HepG2 (cell line): ENCODE results near the gene MIEF1. TPM values are rescaled to one million over a fixed set of nuclear protein-coding genes. Genes with fewer than 3 reads are reported as not detected.
A peak's percentile ranks its signal among the peaks of the same experiment; 100 is the strongest.

Experiments used
- AGO2 ChIP-seq: fragments of 200-400 bp; formaldehyde crosslinking; optimal IDR thresholded peaks from 2 replicates; pipeline ENCODE3; 2017; ENCODE audit warnings: mild to moderate bottlenecking, low read depth, low read length, moderate library complexity
- BRCA1 ChIP-seq: sonication (generic); formaldehyde crosslinking; IDR thresholded peaks from 2 replicates; pipeline ENCODE4 v1.4.0; 2020; ENCODE audit warnings: missing genetic modification reagents
- GATA4 ChIP-seq: sonication (generic); IDR thresholded peaks from 2 replicates; pipeline ENCODE4 v1.6.1; 2016; ENCODE audit warnings: antibody characterized with exemption, low read depth, borderline replicate concordance
- HCFC1 ChIP-seq: fragments of 150-350 bp; IDR thresholded peaks from 2 replicates; pipeline ENCODE4 v1.6.1; 2014; ENCODE audit warnings: low read depth, low read length
- HNRNPH1 ChIP-seq: fragments of 200-400 bp; formaldehyde crosslinking; optimal IDR thresholded peaks from 2 replicates; pipeline ENCODE3; 2017; ENCODE audit warnings: mild to moderate bottlenecking, low read depth, low read length
- KLF6 ChIP-seq: IDR thresholded peaks from 2 replicates; pipeline ENCODE4 v1.8.0; 2016; ENCODE audit warnings: missing biosample characterization, missing genetic modification reagents
- NFYB ChIP-seq: sonication (generic); formaldehyde crosslinking; IDR thresholded peaks from 2 replicates; pipeline ENCODE4 v1.4.0; 2020; ENCODE audit warnings: missing genetic modification reagents
- NFYC ChIP-seq: IDR thresholded peaks from 2 replicates; pipeline ENCODE4 v1.6.1; 2016; ENCODE audit warnings: missing genetic modification reagents, missing compliant biosample characterization
- PAX8 ChIP-seq: sonication (generic); formaldehyde crosslinking; IDR thresholded peaks from 2 replicates; pipeline ENCODE4 v1.8.0; 2022; ENCODE audit warnings: mild to moderate bottlenecking, missing genetic modification reagents, borderline replicate concordance
- PHF8 ChIP-seq: sonication (generic); formaldehyde crosslinking; IDR thresholded peaks from 2 replicates; pipeline ENCODE4 v1.5.0; 2020; ENCODE audit warnings: missing genetic modification reagents
- SRY ChIP-seq: sonication (generic); formaldehyde crosslinking; IDR thresholded peaks from 2 replicates; pipeline ENCODE4 v1.8.0; 2022; ENCODE audit warnings: mild to moderate bottlenecking, missing genetic modification reagents
- THYN1 ChIP-seq: sonication (generic); formaldehyde crosslinking; IDR thresholded peaks from 2 replicates; pipeline ENCODE4 v1.8.1; 2023; ENCODE audit warnings: low read depth, mild to moderate bottlenecking, moderate library complexity, missing genetic modification reagents, borderline replicate concordance
- ZNF441 ChIP-seq: sonication (generic); formaldehyde crosslinking; IDR thresholded peaks from 2 replicates; pipeline ENCODE4 v1.7.0; 2021; ENCODE audit warnings: missing genetic modification reagents, borderline replicate concordance
- ZNF598 ChIP-seq: sonication (generic); formaldehyde crosslinking; IDR thresholded peaks from 2 replicates; pipeline ENCODE4 v1.5.1; 2020; ENCODE audit warnings: mild to moderate bottlenecking, missing genetic modification reagents, borderline replicate concordance
- ZNF766 ChIP-seq: sonication (generic); formaldehyde crosslinking; IDR thresholded peaks from 2 replicates; pipeline ENCODE4 v1.5.0; 2020; ENCODE audit warnings: missing genetic modification reagents, borderline replicate concordance
- ZNF790 ChIP-seq: sonication (generic); formaldehyde crosslinking; IDR thresholded peaks from 2 replicates; pipeline ENCODE4 v1.8.0; 2022; ENCODE audit warnings: missing genetic modification reagents, mild to moderate bottlenecking, borderline replicate concordance
- polyA plus RNA-seq, 8 experiments: library from polyadenylated mRNA; depleted of rRNA in 3 of 8; stranded (reverse) in 7 of 8; unstranded in 1 of 8; fragments of >200 nt; fragmentation: Illumina TruSeq in 4 of 8; extraction: Trizol in 4 of 8; gene quantifications; 2 replicates each; pipeline versions ENCODE4 v1.2.1 to v1.2.3, GENCODE V29; 2011 to 2016; ENCODE audit warnings: low read depth in 4 of 8, missing spikeins in 1 of 8, mixed read lengths in 1 of 8; ENCODE audit not compliant: insufficient read depth in 1 of 8
- total RNA-seq, 5 experiments: library from RNA; depleted of rRNA; stranded (reverse); fragments of >200 nt; fragmentation: Illumina TruSeq; extraction: Trizol; gene quantifications; 2 replicates each; pipeline ENCODE4 v1.2.3, GENCODE V29; 2016; ENCODE audit warnings: low read depth in 1 of 5
- TF ChIP-seq, protein P1 (sequence below): sonication (generic); formaldehyde crosslinking; IDR thresholded peaks from 2 replicates; pipeline ENCODE4 v1.4.0; 2020; ENCODE audit warnings: missing genetic modification reagents, borderline replicate concordance
- TF ChIP-seq, protein P2 (sequence below): sonication (generic); formaldehyde crosslinking; IDR thresholded peaks from 2 replicates; pipeline ENCODE4 v1.4.0; 2020; ENCODE audit warnings: mild to moderate bottlenecking, missing genetic modification reagents
- TF ChIP-seq, protein P3 (sequence below): sonication (generic); formaldehyde crosslinking; IDR thresholded peaks from 2 replicates; pipeline ENCODE4 v1.5.0; 2020; ENCODE audit warnings: missing genetic modification reagents
- TF ChIP-seq, protein P4 (sequence below): sonication (generic); formaldehyde crosslinking; IDR thresholded peaks from 2 replicates; pipeline ENCODE4 v1.9.0; 2021; ENCODE audit warnings: missing genetic modification reagents, borderline replicate concordance
- TF ChIP-seq, protein P5 (sequence below): sonication (generic); formaldehyde crosslinking; IDR thresholded peaks from 2 replicates; pipeline ENCODE4 v1.5.0; 2020; ENCODE audit warnings: mild to moderate bottlenecking, missing genetic modification reagents, borderline replicate concordance

Gene MIEF1
- total and polyA plus RNA-seq, 2 of the 13 experiments (the other 11 are each of a cell fraction or from before 2014, with no cell fraction given), result 21.7 to 34.8 TPM

DNA sequence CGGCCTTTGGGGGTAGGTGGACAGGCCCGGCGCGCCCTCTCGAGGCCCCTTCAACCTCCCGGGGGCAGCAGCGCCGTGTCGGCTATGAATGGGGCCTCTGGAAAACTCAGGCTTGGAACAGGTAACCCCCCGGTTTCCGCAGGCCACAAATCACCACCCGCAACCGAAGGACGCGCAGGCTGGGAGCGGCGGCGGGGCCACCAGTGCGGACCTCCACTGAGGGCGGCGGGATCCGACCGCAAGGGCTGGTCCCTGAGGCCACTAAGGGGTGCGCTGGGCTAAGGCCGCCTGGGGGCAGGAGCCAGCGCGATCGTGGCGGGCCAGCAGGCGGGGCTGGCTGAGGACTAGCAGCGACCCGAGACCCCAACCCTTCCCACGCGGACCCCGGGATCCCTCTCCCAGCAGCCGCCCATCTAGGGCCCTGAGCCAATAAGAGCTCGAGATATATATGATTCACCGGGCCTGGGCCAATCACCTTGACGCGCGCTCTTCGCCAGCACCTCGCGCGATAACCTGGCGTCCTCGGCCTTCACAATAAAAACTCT is 17.7 kb downstream of the MIEF1 start (continued):
- TF ChIP-seq ZNF441 (CRISPR knock-in tag) (peak; percentile 54; the same call in 1 of the 2 replicates), THYN1 (CRISPR knock-in tag) (no peak), KLF6 (0 out of 2 replicates have a peak, but pooled peaks have one; percentile 14), PHF8 (peak; percentile 86; the same call in 1 of the 2 replicates), BRCA1 (CRISPR knock-in tag) (no peak), NFYB (CRISPR knock-in tag) (peak; percentile 96), PAX8 (CRISPR knock-in tag) (0 out of 2 replicates have a peak, but pooled peaks have one; percentile 59), HNRNPH1 (peak; percentile 75), HCFC1 (no peak), AGO2 (peak; percentile 96), GATA4 (peak; percentile 55; the same call in 1 of the 2 replicates), ZNF790 (CRISPR knock-in tag) (no peak), ZNF766 (0 out of 2 replicates have a peak, but pooled peaks have one; percentile 0), ZNF598 (peak; percentile 41; the same call in 1 of the 2 replicates), SRY (CRISPR knock-in tag) (peak; percentile 72), NFYC (peak; percentile 90)
- TF ChIP-seq, protein P1, sequence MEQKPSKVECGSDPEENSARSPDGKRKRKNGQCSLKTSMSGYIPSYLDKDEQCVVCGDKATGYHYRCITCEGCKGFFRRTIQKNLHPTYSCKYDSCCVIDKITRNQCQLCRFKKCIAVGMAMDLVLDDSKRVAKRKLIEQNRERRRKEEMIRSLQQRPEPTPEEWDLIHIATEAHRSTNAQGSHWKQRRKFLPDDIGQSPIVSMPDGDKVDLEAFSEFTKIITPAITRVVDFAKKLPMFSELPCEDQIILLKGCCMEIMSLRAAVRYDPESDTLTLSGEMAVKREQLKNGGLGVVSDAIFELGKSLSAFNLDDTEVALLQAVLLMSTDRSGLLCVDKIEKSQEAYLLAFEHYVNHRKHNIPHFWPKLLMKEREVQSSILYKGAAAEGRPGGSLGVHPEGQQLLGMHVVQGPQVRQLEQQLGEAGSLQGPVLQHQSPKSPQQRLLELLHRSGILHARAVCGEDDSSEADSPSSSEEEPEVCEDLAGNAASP (CRISPR knock-in tag), result peak; percentile 38; the same call in 1 of the 2 replicates
- TF ChIP-seq, protein P2, sequence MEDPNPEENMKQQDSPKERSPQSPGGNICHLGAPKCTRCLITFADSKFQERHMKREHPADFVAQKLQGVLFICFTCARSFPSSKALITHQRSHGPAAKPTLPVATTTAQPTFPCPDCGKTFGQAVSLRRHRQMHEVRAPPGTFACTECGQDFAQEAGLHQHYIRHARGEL (CRISPR knock-in tag), result no peak
- TF ChIP-seq, protein P3, sequence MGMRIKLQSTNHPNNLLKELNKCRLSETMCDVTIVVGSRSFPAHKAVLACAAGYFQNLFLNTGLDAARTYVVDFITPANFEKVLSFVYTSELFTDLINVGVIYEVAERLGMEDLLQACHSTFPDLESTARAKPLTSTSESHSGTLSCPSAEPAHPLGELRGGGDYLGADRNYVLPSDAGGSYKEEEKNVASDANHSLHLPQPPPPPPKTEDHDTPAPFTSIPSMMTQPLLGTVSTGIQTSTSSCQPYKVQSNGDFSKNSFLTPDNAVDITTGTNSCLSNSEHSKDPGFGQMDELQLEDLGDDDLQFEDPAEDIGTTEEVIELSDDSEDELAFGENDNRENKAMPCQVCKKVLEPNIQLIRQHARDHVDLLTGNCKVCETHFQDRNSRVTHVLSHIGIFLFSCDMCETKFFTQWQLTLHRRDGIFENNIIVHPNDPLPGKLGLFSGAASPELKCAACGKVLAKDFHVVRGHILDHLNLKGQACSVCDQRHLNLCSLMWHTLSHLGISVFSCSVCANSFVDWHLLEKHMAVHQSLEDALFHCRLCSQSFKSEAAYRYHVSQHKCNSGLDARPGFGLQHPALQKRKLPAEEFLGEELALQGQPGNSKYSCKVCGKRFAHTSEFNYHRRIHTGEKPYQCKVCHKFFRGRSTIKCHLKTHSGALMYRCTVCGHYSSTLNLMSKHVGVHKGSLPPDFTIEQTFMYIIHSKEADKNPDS (CRISPR knock-in tag), result peak; percentile 13; the same call in 1 of the 2 replicates
- TF ChIP-seq, protein P4, sequence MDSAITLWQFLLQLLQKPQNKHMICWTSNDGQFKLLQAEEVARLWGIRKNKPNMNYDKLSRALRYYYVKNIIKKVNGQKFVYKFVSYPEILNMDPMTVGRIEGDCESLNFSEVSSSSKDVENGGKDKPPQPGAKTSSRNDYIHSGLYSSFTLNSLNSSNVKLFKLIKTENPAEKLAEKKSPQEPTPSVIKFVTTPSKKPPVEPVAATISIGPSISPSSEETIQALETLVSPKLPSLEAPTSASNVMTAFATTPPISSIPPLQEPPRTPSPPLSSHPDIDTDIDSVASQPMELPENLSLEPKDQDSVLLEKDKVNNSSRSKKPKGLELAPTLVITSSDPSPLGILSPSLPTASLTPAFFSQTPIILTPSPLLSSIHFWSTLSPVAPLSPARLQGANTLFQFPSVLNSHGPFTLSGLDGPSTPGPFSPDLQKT (CRISPR knock-in tag), result no peak
- TF ChIP-seq, protein P5, sequence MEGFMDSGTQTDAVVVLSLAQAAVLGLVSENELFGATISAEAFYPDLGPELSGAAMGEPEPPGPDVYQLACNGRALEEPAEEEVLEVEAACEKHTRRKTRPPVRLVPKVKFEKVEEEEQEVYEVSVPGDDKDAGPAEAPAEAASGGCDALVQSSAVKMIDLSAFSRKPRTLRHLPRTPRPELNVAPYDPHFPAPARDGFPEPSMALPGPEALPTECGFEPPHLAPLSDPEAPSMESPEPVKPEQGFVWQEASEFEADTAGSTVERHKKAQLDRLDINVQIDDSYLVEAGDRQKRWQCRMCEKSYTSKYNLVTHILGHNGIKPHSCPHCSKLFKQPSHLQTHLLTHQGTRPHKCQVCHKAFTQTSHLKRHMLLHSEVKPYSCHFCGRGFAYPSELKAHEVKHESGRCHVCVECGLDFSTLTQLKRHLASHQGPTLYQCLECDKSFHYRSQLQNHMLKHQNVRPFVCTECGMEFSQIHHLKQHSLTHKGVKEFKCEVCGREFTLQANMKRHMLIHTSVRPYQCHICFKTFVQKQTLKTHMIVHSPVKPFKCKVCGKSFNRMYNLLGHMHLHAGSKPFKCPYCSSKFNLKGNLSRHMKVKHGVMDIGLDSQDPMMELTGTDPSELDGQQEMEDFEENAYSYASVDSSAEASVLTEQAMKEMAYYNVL (CRISPR knock-in tag), result peak; percentile 75; the same call in 1 of the 2 replicates
